GM21723 (cell line): ENCODE results near the gene ABCG1.

Experiments used
- ATAC-seq: cut with Tn5 transposase; IDR thresholded peaks from one replicate; pipeline ENCODE4 v1.9.1; 2021; ENCODE audit warnings: mild to moderate bottlenecking, moderate library complexity; ENCODE audit not compliant: unreplicated experiment

The ABCG1 gene

GRCh38 chr21:42341776-42342542 lies 123.0 kb downstream of the ABCG1 start:
- no peak for ATAC-seq

- no peak for ATAC-seq
Measured at GRCh38 chr21:42343101-42343500, 124.2 kb downstream of the ABCG1 start.

DNA sequence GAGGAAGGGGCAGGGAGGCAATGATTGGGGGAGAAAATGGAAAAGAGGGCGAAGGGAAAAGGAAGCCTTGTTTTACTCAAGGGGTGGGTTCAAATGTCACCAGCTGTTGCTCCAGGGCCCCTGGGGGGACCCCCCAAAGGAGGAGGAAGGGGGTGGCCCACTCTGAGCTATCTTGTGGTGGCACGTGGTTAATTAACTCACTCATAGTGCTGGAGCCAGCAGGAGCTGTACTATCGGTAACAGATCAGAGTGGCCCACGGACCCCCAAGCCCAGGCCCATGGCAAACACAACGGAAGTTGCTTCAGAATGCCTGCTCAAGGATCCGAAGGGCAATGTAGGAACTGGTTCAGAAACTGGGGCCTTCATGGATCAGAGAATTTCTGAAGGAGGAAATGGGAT lies 124.6 kb downstream of the ABCG1 start:
- ATAC-seq, result no peak

DNA sequence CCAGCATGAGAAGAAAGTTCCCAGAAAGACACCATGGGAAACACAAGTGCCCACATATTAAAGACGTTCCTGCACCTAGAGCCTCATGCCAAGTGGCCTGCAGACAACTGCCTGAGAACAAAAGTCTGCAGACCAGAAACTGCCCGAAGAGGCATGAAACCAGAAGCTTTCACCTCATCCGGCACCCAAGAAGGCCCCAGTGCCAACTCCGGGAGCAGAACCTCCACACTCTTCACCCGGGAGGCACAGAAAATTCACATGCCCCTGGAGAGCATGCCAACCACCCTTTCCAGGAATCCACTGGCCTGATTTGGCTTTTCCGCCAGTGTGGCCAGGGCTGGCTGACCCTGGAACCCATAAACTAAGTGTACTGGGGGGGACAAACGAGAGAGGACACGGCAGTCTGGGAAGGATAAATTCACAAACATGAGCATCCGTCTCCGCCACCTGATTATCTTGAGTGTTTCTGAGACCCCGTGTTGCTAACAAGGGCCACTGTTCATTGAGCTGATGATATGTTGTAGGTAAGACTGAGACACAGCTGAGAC lies 125.1 kb downstream of the ABCG1 start:
- no peak for ATAC-seq

GRCh38 chr21:42344631-42345030 lies 125.7 kb downstream of the ABCG1 start:
- no peak for ATAC-seq

DNA sequence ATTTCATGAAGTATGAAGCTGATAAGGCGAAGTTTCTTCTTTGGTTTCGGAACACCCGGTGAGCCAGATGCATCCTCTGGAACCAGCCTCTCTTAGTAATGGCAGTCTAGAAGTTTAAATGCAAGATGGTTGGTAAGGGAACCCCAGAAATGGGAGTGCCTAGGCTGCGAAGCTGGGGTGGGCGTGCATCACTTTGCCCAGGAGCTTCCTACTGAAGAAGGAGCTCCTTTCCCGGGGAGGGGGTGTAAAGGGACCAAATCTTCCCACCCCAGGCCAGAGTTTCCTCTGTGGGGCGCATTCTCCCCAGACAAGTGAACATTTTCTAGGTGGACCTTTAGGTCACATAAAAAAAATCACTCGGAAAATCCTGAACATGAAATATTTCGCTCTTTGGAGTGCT lies 127.5 kb downstream of the ABCG1 start:
- no peak for ATAC-seq
